ENCODE results near the gene UGT1A3.
A peak's percentile ranks its signal among the peaks of the same experiment; 100 is the strongest.

DNA sequence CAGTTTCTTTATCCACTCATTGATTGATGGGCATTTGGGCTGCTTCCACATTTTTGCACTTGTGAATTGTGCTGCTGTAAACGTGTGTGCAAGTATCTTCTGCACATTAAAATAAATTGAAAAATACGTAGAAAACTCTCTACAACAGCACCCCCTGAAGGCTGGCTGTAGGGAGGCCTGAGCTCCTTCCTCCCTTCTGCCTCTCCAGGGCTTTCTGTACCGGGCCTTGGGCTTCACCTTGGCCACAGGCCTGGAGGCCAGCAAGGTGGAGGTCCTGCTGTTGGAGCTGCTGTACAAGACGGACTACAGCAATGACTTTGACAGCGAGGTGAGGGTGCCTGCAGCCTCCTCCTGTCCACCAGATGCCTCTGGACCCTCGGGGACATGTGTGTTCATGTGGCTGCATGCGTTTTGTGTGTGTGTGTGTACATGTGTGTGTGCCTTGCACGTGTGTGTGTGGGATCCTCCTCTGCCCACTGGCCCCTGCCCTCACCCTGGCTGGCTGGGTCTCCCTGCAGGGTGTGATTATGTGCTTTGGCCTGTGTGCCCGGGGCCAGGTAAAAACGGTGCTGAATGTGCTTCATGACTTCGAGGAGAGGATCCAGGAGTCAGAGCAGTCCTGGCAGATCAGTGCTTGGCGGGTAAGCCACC, 78.5 kb downstream of the UGT1A3 start:
- TF ChIP-seq, protein P1, sequence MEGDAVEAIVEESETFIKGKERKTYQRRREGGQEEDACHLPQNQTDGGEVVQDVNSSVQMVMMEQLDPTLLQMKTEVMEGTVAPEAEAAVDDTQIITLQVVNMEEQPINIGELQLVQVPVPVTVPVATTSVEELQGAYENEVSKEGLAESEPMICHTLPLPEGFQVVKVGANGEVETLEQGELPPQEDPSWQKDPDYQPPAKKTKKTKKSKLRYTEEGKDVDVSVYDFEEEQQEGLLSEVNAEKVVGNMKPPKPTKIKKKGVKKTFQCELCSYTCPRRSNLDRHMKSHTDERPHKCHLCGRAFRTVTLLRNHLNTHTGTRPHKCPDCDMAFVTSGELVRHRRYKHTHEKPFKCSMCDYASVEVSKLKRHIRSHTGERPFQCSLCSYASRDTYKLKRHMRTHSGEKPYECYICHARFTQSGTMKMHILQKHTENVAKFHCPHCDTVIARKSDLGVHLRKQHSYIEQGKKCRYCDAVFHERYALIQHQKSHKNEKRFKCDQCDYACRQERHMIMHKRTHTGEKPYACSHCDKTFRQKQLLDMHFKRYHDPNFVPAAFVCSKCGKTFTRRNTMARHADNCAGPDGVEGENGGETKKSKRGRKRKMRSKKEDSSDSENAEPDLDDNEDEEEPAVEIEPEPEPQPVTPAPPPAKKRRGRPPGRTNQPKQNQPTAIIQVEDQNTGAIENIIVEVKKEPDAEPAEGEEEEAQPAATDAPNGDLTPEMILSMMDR (IDR thresholded peaks at IDR 0.05), result peak; percentile 9; the same call in 1 of the 2 replicates
- no peak for TF ChIP-seq ZFX (IDR thresholded peaks at IDR 0.05; ENCODE audit: borderline replicate concordance)
